ENCODE measurements around the gene OPRM1.

OPRM1 gene

DNA sequence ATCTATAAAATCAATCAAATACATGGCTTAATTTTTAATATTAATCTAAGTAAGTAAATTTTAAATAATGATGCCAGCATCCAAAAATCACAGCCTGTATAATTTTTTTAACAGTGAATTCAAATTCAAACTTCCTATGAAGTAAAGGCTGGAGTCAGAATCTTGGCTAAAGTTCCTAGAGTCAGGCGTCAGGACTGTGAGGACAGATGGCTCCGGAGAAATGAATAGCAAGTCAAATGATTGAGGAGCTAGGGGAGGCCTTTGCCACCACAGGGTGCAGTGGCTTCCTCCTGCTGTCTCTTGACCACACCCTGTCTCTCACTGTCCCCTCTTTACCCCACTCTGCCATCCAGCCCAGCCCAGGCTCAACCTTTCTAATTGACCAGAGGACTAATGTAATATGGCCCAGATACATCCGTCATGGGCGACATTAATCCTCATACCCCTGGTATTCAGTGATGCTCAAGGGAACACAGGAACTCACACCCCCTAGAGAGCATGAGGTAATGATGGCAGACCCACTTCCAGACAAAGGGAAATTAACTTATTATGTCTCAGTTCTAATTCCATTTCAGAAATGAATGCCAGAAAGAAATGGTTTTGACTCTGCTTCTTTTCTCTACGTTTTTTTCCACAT lies 53.4 kb downstream of the OPRM1 start:
- DNase-seq: peak; percentile 9

DNA sequence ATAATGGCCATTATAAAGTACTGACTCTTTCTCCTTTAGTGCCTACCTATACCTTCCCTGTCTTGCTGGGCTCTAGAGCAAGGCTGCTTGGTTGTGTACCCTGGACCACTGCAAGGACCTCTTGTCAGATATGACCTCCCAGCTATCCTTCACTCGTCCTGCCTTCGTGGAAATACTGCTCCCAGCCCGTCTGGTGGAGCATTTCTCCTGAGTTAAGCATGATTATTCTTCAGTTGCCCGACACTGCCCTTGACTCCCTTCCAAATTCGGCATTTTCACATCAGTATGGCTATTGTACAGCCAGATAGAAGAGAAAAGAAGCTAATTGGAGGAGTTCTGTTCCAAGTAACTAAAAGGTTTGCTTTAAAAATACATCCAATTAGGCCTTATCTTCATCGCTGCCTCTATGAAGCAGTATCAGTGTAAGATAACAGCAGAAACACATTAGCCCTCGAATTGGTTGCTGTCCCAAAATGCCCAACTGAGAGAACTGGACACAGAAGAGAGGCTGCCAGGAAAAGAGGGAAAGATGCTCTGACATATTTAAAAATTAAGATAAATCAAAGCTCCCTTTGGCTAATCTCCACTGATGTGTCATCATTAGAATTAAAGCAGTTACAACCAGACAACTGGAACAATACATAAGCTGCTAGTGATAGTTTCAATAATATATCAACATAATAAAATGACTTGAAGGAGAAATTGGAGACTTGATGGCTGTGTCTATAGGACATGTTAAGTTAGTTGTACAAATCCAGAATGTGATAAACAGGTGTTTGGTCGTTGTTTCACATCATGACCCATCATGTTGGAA lies 54.4 kb downstream of the OPRM1 start:
- DNase-seq: peak; percentile 9

DNA sequence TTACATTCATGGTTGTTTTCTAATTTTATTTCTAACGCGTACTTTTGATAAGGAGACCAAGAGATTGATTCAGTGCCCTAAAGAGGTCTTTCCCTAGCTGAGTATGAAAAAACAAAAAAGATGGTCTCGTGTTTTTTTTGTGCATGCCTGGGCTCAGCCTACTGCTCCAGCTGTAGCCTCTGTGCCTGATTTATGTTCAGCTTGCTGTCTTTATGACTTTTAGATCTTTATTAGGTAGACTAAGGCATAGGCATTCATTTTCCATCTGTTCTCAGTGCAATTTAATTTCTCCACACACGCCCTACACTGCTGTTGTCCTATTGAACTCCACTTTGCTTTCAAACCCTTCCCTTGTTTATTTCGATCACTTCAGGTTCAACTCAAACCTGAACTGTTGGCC lies 56.5 kb downstream of the OPRM1 start:
- DNase-seq: no peak

DNA sequence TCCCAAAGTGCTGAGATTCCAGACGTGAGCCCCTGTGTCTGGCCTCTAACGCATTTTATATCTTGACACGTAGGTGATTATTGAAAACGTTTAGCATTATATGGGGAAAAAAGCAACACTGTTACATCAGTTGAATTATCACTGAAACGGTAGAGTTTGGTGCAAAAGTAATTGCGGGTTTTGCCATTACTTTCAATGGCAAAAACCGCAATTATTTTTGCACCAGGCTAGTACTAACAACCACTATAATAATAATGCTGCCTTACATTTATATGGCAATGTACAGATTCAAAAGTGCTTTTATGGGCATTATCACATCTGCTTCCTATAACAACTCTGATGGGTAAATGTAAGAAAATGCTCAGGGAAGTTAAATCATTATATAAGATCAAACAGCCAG lies 57.3 kb downstream of the OPRM1 start:
- no peak for DNase-seq

DNA sequence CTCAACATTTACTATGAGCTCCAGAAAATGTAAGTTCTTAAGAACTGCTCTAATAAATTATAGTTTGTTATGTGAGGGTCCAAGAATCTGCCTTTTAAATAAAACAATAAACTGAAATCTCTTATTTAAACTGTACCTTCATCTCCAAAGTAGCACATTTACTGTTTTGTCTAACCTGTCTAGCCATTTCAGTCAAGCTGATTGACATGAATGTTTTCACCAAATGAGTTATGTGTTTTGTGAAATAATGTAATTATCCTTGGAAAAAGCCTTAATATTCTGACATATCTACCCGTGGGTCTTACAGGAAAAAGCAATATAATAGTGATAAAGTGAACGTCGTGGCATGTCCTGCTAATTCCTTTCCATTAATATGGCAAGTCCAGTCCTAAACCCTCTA lies 57.8 kb downstream of the OPRM1 start:
- no peak for DNase-seq

DNA sequence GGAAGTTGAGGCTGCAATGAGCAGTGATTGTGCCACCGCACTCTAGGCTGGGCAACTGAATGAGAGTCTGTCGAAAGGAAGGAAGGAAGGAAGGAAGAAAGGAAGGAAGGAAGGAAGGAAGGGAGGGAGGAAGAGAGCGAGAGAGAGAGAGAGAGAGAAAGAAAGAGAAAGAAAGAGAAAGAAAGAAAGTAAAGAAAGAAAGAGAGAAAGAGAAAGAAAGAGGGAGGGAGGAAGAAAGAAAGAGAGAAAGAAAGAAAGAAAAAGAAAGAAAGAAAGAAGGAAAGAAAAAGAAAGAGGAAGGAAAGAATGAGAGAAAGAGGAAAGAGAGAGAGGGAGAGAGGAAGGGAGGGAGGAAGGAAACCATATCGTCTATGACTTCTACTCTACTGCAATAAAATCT lies 60.2 kb downstream of the OPRM1 start:
- no peak for DNase-seq

DNA sequence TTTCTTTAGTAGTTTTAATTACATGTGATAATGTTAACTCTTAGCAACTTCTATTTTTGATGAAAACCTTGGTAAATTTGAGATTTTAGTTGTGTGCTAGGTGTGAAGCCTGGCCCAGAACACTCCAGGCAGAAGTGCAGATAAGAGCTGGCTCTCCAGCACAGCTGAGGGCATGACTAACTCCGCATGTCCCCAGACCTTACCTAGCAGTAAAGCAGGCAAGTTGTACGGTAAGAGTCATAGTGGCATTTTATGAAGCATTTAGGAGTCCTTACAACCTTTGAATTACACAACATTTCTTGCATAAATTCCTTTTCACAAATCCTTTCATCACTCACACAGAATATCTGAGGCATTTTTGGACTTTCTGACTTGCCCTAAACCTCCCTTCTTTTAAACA lies 67.2 kb downstream of the OPRM1 start:
- no peak for DNase-seq

DNA sequence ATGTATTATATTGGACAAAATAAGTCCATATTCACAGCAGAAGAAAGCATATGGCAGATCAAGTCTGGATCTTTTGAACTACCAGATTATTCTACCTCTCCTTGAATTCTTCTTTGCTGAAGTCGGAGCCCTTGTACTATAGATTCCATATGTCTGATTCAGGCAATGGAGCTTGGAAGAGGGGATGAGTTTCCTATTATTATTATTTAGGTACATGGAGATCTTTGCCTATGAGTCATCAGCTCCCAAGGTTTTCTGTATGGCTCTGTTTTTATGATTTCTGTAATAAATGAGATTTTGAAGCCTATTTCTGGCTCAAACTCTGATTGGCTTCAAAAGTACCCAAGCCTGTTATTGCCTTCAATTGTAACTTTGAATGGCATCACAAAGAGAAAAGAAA lies 72.0 kb downstream of the OPRM1 start:
- DNase-seq: no peak

DNA sequence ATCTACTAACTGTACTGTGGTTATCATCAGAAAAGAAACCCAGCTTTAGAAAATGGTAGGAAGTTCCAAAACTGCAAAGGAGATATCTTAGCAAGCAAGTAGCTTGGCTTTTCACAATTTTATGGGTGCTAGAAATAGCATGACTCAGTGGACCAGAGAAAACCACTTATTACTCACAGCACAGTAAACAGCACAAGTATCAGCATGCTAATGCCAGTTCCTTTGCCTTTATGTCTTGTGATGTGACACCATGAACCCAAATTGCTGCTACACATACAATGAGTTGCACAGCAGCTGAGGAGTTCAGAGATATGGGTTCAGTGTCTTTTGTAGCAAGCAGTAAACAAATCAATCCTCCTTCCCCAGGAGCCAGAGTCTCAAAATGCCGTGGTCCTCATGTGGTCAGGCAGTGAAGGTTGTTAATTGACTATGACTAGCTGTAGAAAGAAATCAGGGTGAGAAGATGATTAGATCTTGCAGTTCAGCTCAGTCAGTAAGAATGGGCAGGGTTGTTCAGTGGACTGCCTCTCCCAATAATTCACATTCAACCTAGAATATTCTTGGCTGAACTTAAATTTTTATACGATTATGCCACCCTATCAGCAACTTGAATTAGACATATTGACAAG lies 73.3 kb downstream of the OPRM1 start:
- DNase-seq: no peak

DNA sequence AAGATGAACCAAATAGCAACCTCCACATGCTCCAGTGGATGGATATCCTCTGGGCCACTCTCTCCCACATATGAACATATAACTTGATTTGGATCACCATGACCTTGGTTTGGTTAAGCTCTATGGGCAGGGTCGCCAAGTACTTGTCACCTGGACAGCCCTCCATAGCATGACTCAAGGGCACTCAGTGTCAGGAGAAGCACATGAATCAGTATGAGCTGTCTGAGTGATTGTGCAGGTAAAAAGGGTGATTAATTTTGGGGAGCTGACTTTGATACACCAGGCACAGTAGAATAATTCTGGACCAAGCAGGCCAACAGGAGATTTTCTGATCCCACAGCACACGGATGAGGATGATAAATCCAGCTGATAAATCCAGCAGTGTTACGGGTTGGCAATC lies 74.4 kb downstream of the OPRM1 start:
- DNase-seq: no peak

DNA sequence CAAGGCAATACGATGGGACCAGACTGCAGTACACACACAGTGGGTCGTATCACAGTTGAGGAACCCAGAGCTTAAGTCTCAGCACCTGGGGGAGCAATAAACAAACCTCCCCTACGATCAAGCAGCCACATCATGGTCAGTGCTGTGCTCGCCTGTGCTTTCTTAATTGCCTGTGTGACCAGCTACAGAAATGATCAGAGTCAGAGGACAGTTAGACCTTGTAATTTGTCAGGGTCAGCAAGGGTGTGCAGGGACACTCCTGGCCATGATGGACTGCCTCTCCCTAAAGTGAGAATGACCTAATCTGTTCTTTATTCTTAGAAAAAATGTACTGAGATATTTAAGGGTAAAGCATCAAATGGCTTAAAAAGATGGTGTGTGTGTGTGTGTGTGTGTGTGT lies 78.4 kb downstream of the OPRM1 start:
- no peak for DNase-seq

DNA sequence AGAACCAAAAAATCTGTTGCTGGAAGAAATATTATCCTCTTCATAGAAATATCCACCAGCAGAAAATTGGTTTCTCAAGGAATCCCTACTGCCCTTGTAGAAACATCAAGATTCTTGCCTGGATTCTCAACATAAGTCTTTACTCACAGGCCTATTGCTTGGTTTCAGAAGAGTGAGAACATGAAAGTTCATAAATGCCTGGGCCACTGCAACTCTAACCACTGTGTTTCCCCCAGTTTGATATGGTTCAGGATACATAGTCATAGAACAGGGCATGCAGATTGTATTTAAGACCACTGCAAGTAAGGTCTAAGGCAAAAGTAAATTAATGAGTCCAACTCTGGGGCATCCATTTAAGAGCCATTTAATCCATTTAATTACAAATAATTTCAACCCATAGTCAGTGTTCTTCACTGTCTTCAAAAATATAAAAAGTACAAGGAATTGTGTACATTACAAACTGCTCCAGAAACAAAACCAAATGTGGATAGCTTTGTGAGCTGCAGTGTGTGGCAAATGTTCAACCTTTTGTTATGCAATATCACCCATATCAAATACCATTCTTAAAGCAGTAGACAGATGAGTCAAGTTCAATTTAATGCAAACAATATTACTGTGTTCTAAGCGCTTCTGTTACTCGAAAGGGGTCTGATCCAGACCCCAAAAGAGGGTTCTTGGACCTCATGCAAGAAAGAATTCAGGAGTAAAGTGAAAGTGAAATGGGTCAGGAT lies 83.3 kb downstream of the OPRM1 start:
- DNase-seq: no peak

DNA sequence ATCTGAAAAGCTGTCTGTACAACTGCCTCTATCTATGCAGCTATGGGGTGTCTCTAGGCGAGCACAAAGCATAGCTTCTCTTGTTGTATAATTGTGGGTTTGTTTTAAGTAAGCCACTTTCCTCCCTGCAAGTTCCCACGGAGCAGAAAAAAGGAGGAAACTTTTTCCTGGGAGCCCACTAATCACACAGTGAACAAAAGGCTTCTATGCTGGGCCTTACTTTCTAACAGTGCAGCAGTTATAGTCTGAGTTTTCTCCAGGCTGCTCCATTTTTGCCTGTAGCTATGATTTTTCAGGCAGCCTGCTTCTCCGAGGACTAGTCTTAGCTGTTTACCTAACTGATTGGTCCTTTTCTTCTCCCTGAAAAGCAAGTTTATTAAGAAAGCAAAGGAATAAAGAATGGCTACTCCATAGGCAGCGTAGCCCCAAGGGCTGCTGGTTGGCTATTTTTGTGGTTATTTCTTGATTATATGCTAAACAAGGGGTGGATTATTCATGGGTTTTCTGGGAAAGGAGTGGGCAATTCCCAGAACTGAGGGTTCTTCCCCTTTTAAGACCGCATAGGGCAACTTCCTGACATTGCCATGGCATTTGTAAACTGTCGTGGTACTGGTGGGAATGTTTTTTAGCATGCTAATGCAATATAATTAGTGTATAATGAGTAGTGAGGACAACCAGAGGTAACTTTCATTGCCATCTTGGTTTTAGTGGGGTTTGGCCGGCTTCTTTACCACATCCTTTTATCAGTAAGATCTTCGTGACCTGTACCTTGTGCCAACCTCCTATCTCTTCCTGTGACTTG lies 84.3 kb downstream of the OPRM1 start:
- DNase-seq: no peak

DNA sequence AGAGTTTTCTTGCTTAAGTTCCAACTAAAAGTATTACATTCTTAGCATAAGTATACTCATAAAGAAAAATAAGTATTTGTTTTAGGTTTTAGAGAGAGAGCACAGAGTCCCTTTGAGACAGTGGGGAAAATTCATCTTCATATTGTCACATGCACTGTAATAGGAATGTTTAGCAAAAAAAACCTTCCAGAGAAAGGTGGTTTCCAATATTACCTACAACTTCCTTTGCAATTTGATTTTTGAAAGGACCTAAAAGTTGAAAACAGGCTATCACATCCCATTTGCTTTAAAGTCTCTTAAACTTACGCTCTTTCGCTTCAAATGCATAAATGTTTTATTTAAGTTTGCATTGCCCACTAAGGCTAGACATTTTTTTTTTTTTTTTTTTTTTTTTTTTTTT lies 86.4 kb downstream of the OPRM1 start:
- no peak for DNase-seq

DNA sequence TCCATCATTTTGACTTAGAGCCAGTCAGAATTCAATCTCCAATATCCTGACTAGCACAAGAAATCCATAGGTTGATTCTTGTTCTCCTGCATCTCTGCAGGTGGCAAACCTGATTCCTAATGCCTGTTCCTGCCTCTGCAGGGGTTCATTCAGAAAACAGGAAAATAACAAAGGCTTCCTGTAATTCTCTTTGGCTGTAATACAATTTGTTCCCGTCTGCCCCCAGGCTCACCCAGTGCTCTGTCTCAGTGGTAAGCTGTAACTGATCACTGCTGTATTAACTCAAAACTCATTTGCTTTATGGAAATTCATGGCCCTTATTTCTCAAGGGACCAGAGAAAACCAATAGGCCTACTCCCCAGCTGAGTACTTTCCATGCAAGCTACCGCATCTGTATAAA lies 88.6 kb downstream of the OPRM1 start:
- DNase-seq: no peak

DNA sequence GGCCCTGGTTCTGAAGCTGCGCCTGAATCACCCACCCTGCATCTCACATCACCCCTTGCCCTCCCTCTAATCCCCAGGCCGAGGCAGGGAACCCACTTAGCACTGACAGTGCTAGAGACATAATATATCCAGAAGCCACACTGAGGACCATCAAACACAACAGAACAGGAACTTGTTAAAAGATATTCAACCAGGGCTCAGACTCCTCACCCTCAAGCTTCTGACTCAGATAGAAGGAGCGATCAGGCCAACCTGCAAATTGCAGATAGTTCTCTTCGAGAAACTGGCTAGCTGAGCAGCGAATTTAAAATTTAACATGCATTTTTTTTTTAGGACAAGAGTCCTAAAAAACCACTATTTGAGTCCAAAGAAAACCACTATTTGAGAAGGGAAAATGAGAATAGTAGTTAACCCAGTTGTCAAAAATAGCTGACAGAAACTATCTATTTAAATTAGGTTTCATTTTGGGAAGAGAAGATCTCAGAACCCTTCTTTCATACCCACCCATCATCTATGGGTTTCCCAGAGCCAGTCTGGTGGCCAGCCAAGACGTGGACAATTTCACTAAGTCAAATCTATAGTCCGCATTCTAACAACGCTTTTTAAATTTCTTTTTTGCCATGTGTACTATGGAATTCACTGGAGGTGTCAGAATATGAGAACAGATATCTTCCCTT lies 95.6 kb downstream of the OPRM1 start:
- DNase-seq: no peak

DNA sequence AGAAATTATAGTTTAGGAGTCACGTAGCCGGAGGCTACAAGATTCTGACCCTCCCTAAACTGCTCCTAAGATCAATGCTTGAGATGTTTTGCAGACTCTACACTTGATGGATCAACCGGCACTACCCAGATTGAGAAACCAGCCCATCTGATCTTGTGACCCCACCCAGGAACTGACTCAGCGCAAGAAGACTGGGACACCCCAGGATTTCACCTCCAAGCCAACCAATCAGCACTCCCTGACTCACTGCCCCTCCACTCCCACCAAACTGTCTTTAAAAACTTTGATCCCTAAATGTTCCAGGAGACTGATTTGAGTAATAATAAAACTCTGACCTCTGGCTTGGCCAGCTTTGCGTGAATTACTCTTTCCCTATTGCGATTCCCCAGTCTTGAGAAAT lies 99.8 kb downstream of the OPRM1 start:
- DNase-seq: no peak

DNA sequence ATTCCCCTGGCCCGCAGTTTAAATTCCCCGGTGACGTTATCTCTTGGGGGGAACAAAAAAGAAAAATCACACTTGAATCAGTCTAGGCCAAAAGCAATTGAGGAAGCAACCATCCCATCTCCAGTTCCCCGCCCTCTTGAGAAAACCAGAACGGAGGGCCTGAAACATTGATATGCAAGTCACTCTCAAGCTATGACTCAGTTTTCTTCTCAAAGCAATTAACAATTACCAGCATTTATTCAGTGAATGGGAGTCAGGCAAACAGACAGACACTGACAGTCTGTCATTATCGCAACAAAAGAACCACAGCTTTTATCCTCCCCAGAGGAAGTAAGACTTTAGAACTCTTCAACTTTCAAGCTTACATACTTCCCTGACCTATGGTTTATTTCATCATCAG lies 100.9 kb downstream of the OPRM1 start:
- DNase-seq: no peak

DNA sequence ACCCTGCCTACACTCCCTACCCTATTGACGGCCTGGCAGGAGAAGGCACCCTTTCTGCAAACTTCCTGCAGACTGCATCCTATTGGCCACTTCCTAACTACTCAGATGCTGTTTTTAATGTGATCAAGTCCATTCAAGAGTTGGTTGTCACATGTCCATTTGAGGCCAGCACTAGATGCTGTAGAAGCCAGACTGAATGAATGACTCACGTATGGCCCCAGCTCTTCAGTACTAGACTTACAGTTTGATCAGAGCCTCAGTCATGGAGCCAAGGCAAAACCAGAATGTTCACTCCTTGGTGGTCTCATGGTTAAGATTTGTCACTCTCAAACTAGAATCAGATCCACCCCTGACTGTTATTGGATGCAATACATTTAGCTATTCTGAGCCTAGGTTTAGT lies 101.7 kb downstream of the OPRM1 start:
- DNase-seq: no peak

DNA sequence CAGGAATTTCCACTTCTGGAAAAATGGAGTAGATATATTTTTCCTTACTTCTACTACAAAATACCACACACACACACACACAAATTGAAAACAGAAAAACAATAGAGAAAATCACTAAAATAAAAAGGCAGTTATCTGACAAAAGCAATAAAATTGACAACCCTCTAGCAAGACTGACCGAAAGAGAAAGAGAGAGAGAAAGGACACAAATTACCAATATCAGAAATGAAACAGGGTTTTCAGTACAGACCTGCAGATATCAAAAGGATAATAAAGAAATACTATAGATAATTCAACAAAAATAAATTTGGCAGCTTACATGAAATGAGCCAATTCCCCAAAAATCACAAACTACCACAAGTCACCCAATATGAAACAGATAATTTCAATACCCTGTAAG lies 104.7 kb downstream of the OPRM1 start:
- no peak for DNase-seq

DNA sequence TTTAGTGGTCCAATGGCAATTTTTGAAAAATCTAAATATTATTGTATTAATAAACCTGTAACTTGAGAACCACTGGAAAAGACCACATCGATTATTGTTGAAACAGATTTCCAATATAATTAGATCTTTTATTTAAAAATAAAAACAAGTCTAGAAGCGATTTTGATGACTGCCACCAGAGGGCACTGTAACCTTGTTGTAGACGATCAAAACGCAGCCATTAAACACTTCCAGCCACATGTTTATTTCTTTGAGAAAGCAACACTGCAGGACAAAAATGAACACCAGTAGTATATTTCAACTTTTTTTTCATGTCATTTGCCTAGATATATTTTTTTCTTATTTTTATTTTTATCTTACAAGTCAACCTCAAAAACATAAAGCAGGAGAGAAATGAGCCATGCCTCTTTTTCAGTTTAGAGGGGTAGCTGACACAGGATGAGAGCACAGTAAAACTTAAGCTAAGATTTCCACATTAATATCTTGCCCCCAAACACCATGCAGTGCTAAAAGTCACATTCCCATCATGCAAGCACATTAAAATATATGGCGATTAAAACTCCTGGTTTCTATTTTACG lies 115.4 kb downstream of the OPRM1 start:
- peak; percentile 10 for DNase-seq
